Measurements from ENCODE around the gene AMACR. TPM values are rescaled to one million over a fixed set of nuclear protein-coding genes. Genes with fewer than 3 reads are reported as not detected.
"Not testable (repeated sequence)": the region's sequence is repeated elsewhere in the genome, so short reads cannot be mapped to it uniquely, and the experiment has no call there.

AMACR gene
- total RNA-seq, 2 experiments from 2014 or later = 15.8 to 15.9 TPM

GRCh38 chr5:34038390-34038789 is 30.5 kb upstream of the AMACR start:
- CTCF ChIA-PET = no interaction called here

GRCh38 chr5:34037726-34038125 is 29.9 kb upstream of the AMACR start:
- ChIA-PET POLR2A (no interaction called here), CTCF (interaction anchor here (1.1 kb wide), 1 partner anchor 41 kb away, joined by 3 read pairs; no protein-coding TSS in a partner anchor)

More at GRCh38 chr5:34038390-34038789, 30.5 kb upstream of the AMACR start:
- POLR2A ChIA-PET = no interaction called here

GRCh38 chr5:34035756-34036155 is 27.9 kb upstream of the AMACR start:
- POLR2A ChIA-PET = no interaction called here

GRCh38 chr5:34034534-34035327 is 26.9 kb upstream of the AMACR start:
- POLR2A ChIA-PET = no interaction called here

More at GRCh38 chr5:34035756-34036155, 27.9 kb upstream of the AMACR start:
- CTCF ChIA-PET = no interaction called here

GRCh38 chr5:34031966-34032365 is 24.1 kb upstream of the AMACR start:
- POLR2A ChIA-PET = no interaction called here
- CTCF ChIA-PET = no interaction called here

More at GRCh38 chr5:34034534-34035327, 26.9 kb upstream of the AMACR start:
- CTCF ChIA-PET = no interaction called here

GRCh38 chr5:34031117-34031516 is 23.3 kb upstream of the AMACR start:
- POLR2A ChIA-PET = no interaction called here
- CTCF ChIA-PET = no interaction called here

- POLR2A ChIA-PET, CTCF ChIA-PET: not testable (repeated sequence)
These were observed 22.7 kb upstream of the AMACR start for GRCh38 chr5:34030585-34030984.

- POLR2A ChIA-PET = no interaction called here
- CTCF ChIA-PET = no interaction called here
These were observed 22.2 kb upstream of the AMACR start for GRCh38 chr5:34030048-34030447.

GRCh38 chr5:34028349-34028748 is 20.5 kb upstream of the AMACR start:
- CTCF ChIA-PET = no interaction called here
- POLR2A ChIA-PET = no interaction called here

- ChIA-PET CTCF (no interaction called here), POLR2A (no interaction called here)
These were observed 18.4 kb upstream of the AMACR start for GRCh38 chr5:34026089-34026761.

GRCh38 chr5:34022121-34022705 is 14.4 kb upstream of the AMACR start:
- ChIA-PET CTCF (interaction anchor here (0.7 kb wide), 1 partner anchor 14 kb away, joined by 3 read pairs; the partner anchor contains the start of gene AMACR), POLR2A (no interaction called here)

- ChIA-PET CTCF (no interaction called here), POLR2A (no interaction called here)
These were observed 13.5 kb upstream of the AMACR start for GRCh38 chr5:34021334-34021733.

GRCh38 chr5:34020726-34021125 is 12.9 kb upstream of the AMACR start:
- CTCF ChIA-PET = no interaction called here
- POLR2A ChIA-PET = no interaction called here

GRCh38 chr5:34017254-34017653 is 9.4 kb upstream of the AMACR start:
- ChIA-PET POLR2A (no interaction called here), CTCF (interaction anchor here (1.1 to 1.2 kb wide), 2 partner anchors 17 to 19 kb away, joined by 3 to 5 read pairs; no protein-coding TSS in a partner anchor)

- CTCF ChIA-PET = interaction anchor here (1.1 to 1.2 kb wide), 2 partner anchors 16 to 19 kb away, joined by 3 to 5 read pairs; no protein-coding TSS in a partner anchor
- POLR2A ChIA-PET = no interaction called here
These were observed 8.9 kb upstream of the AMACR start for GRCh38 chr5:34016750-34017149.

- POLR2A ChIA-PET = no interaction called here
- CTCF ChIA-PET = interaction anchor here (1.1 kb wide), 2 partner anchors 18 to 20 kb away, joined by 3 to 5 read pairs; no protein-coding TSS in a partner anchor
These were observed 8.4 kb upstream of the AMACR start for GRCh38 chr5:34016222-34016621.

- ChIA-PET POLR2A (no interaction called here), CTCF (interaction anchor here (0.7 to 1.1 kb wide), 2 partner anchors 19 to 81 kb away, joined by 3 read pairs; no protein-coding TSS in a partner anchor)
These were observed 7.4 kb upstream of the AMACR start for GRCh38 chr5:34015120-34015822.

- CTCF ChIA-PET = no interaction called here
- POLR2A ChIA-PET = no interaction called here
These were observed 6.8 kb upstream of the AMACR start for GRCh38 chr5:34014626-34015025.

- ChIA-PET POLR2A (no interaction called here), CTCF (no interaction called here)
These were observed 5.7 kb upstream of the AMACR start for GRCh38 chr5:34013547-34013946.

GRCh38 chr5:34012791-34013190 is 4.9 kb upstream of the AMACR start:
- ChIA-PET POLR2A (no interaction called here), CTCF (no interaction called here)
